GM12872 (cell line): Measurements from ENCODE around the gene CARS2.

ENCODE experiments used
- CTCF ChIP-seq: IDR thresholded peaks from 3 replicates; pipeline ENCODE4 v1.5.1; 2011; ENCODE audit warnings: low read depth, mild to moderate bottlenecking, low read length, moderate library complexity; ENCODE audit not compliant: insufficient read depth

CARS2 gene

GRCh38 chr13:110702591-110703526, 3.1 kb downstream of the CARS2 start:
- no peak for TF ChIP-seq CTCF

GRCh38 chr13:110702089-110702488, 3.8 kb downstream of the CARS2 start:
- TF ChIP-seq CTCF, result no peak

GRCh38 chr13:110700641-110701040, 5.3 kb downstream of the CARS2 start:
- TF ChIP-seq CTCF, result no peak

- TF ChIP-seq CTCF, result no peak
Measured at GRCh38 chr13:110700186-110700585, 5.7 kb downstream of the CARS2 start.

GRCh38 chr13:110699148-110700145, 6.5 kb downstream of the CARS2 start:
- TF ChIP-seq CTCF, result no peak

- TF ChIP-seq CTCF, result no peak
Measured at GRCh38 chr13:110698689-110699088, 7.2 kb downstream of the CARS2 start.

GRCh38 chr13:110697842-110698241, 8.1 kb downstream of the CARS2 start:
- TF ChIP-seq CTCF, result no peak
